ENCODE data around the gene ZXDC.
A peak's percentile ranks its signal among the peaks of the same experiment; 100 is the strongest.

ZXDC gene, protein sequence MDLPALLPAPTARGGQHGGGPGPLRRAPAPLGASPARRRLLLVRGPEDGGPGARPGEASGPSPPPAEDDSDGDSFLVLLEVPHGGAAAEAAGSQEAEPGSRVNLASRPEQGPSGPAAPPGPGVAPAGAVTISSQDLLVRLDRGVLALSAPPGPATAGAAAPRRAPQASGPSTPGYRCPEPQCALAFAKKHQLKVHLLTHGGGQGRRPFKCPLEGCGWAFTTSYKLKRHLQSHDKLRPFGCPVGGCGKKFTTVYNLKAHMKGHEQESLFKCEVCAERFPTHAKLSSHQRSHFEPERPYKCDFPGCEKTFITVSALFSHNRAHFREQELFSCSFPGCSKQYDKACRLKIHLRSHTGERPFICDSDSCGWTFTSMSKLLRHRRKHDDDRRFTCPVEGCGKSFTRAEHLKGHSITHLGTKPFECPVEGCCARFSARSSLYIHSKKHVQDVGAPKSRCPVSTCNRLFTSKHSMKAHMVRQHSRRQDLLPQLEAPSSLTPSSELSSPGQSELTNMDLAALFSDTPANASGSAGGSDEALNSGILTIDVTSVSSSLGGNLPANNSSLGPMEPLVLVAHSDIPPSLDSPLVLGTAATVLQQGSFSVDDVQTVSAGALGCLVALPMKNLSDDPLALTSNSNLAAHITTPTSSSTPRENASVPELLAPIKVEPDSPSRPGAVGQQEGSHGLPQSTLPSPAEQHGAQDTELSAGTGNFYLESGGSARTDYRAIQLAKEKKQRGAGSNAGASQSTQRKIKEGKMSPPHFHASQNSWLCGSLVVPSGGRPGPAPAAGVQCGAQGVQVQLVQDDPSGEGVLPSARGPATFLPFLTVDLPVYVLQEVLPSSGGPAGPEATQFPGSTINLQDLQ
- long read RNA-seq, donor 1, full-length matches to known transcripts = 14 of 14 reads
- long read RNA-seq, donor 1, partial matches to known transcripts = 0 of 14 reads
- long read RNA-seq, donor 1, other reads (novel, unspliced or antisense) = 0 of 14 reads
- long read RNA-seq, donor 2, partial matches to known transcripts = 0 of 4 reads
- long read RNA-seq, donor 2, other reads (novel, unspliced or antisense) = 0 of 4 reads
- long read RNA-seq, donor 3, full-length matches to known transcripts = 10 of 10 reads
- long read RNA-seq, donor 3, partial matches to known transcripts = 0 of 10 reads
- long read RNA-seq, donor 3, other reads (novel, unspliced or antisense) = 0 of 10 reads
- long read RNA-seq, donor 4, full-length matches to known transcripts = 14 of 33 reads
- long read RNA-seq, donor 4, partial matches to known transcripts = 19 of 33 reads
- long read RNA-seq, donor 4, other reads (novel, unspliced or antisense) = 0 of 33 reads
- long read RNA-seq, donor 5, transcript ZXDC-201 (6 exons, 2,579 nt) = major isoform, 8 of 34 reads
- long read RNA-seq, donor 5, partial matches to known transcripts = 23 of 34 reads
- long read RNA-seq, donor 5, other reads (novel, unspliced or antisense) = 0 of 34 reads
- long read RNA-seq, donor 6, transcript ZXDC-201 (6 exons, 2,579 nt) = major isoform, 9 of 30 reads
- long read RNA-seq, donor 6, partial matches to known transcripts = 20 of 30 reads
- long read RNA-seq, donor 6, other reads (novel, unspliced or antisense) = 0 of 30 reads
- long read RNA-seq, donor 7, full-length matches to known transcripts = 20 of 34 reads
- long read RNA-seq, donor 7, partial matches to known transcripts = 14 of 34 reads
- long read RNA-seq, donor 7, other reads (novel, unspliced or antisense) = 0 of 34 reads
- long read RNA-seq, donor 8, full-length matches to known transcripts = 13 of 26 reads
- long read RNA-seq, donor 8, partial matches to known transcripts = 13 of 26 reads
- long read RNA-seq, donor 8, other reads (novel, unspliced or antisense) = 0 of 26 reads

DNA sequence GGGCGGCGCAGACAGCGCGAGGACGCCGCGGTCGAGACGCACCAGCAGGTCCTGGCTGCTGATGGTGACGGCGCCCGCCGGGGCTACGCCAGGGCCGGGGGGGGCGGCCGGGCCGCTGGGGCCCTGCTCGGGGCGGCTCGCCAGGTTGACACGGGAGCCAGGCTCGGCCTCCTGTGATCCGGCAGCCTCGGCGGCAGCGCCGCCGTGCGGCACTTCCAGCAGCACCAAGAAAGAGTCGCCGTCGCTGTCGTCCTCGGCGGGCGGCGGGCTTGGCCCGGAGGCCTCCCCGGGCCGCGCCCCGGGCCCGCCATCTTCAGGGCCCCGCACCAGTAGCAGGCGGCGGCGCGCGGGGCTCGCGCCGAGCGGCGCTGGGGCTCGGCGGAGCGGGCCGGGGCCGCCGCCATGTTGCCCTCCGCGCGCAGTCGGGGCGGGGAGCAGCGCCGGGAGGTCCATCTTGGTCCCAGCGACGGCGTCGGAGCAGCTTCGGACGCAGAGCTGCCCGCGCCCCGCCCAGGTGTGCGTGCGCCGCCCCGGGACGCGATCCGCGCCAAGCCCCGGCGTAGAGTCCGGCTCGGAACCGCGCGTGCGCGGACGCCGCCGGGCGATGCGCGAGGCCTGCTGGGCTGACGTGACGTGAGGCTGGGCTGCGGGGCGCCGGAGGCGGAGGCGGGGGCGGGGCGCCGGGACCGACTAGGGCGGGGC is at the start of gene ZXDC:
TSS of gene ZXDC (minus strand) at position 479 of the 702 bp plus-strand sequence. CDS start at position 453, 26 bp downstream.
- peak; percentile 81 for DNase-seq

DNA sequence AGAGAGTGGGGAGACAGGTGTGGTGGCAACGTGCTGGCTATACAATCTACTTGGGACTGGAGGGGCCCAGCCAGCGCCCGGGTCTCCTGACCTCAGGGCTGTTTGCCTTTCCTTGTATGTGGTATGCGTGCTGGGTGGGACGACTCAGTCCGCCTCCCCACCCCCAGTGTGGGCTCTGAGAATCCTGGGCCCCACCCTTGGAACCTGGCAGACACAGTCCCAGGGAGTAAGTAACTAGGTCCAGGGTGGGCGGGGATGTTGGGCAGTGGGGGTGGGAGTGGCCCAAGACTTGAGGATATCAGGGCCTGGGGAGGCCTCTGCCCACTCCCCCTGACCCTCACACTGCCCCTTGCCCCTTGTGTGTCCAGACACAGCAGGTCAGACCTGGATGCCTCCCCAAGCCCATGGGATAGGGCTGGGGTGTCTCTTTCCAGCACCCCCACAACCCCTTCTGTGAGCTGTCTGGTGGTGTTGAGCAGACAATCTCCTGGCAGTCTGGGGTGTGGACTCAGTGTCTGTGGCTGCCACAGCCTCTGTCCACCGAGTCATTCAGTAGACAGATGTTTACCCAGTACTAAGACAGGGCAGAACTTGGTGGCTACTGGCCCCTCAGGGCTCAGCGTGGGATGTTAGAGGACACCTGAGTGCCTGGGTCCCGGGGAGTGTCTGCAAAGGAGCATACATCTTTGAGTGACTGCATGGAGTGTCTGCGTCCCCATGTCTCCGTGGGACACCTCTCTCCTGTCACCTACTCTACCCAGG is 49.6 kb upstream of the ZXDC start:
- DNase-seq = no peak

DNA sequence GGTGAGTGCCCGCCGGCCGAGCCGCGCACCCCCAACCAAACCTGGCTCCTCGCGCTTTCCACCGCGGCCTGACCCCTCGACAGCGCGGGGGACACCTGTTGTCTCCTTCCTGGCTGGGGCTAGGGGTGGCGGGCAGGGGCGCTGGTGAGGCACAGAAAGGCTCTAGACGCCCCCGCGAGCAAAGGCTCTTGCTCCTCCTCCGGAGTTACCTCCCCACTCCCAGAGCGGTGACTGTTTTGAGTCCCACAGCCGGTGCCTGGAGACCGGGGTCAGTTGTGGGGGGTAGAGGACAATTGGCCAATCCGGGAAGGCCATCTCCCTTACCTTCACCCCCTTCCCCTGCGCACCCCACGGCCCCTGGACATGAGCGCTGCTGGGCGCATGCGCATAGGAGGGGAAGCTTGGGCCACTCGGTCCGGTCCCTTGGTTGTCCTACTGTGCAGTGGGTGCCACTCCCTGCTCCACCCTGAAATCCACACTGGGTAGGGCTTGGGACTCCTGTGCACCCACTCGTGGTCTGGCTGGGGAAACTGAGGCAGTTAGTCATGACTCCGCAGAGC is 48.8 kb upstream of the ZXDC start:
- DNase-seq = no peak

DNA sequence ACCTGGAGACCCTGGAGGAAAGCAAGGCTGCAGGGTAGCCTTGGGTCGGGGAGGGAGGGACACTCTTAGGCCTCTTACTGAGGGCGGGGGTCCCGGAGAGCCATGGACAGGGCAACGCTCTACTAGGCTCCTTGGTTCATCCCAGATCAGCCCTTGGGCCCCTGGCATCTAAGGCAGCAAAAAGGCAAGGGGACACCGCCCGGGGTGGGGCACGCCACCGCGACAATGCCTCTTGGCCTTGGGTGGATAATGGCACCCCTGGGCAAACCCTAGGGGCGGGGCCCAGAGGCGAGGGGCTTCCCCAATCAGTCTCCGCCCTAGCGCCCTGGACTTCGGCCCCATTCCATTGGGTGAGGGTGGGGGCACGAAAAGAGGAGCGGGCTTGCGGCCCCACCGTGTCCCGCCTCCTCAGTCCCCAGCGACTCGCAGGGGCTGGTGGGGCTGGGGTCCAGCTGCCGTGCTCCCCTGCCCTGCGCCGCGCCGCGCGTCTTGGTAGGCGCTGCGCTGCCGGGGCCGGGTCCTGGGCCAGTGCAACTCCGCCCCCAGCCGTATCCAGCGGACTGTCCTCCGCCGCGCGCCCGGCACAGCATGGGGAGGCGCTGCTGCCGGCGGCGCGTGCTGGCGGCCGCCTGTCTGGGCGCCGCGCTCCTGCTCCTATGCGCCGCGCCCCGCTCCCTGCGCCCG is 48.2 kb upstream of the ZXDC start, which contains the start of gene CHST13:
TSS of gene CHST13 (plus strand) at position 411 of the 684 bp plus-strand sequence. CDS start at position 589, 178 bp downstream.
- DNase-seq = peak; percentile 72

DNA sequence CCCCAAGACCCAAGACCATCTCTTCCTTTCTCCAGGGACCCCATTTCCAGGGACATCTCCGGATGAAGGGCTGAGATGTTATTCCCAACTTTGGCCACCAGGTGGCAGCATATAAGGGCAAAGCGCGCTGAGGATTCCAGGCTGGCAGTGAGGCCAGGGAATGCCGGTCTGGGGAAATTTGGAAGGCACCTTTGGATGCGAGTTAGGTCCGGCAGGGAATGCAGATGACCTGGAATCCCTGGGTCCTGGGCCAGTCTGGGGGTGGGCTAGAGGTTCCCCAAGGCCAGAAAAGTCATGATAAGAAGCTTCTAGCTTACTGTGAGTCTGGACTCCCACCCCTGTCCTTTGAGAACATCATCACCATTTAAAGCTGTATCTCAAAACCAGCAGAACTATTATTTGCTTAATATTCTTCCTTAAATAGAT is 46.7 kb upstream of the ZXDC start:
- peak; percentile 61 for DNase-seq

DNA sequence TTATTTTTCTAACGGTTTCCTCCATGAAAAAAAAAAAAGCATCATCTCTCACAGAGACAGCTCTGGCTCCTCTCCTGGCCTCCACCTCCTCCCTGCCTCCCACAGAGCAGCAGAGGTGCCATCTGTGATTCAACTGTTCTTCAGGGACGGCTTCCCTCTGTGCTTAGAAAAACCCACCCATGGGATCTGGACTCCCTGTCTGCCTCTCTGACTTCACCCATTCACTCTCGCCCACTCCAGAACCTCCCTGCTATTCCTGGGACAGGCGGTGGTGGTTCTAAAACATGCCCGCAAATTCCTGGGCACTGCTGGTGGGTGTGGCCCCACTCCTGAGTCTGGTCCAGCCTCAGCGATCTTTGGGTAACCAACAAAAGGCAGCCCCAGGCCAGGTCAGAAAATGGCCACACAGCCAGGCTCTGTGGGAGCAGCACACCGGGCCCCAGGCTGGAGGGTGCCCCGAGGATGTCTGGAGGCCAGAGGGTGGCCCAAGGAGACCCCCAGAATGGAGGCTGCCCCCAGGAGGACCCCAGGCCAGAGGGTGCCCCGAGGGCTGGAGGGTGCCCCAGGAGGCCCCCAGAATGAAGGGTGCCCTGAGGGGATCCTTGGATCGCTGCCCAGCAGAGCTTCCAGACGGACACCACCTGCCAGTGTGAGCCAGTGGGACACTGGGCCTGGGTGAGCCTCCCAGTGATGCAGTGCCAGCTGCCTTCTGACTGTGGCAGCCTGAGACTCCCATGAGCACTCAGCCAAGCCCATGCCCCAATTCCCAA is 45.6 kb upstream of the ZXDC start:
- DNase-seq = no peak

DNA sequence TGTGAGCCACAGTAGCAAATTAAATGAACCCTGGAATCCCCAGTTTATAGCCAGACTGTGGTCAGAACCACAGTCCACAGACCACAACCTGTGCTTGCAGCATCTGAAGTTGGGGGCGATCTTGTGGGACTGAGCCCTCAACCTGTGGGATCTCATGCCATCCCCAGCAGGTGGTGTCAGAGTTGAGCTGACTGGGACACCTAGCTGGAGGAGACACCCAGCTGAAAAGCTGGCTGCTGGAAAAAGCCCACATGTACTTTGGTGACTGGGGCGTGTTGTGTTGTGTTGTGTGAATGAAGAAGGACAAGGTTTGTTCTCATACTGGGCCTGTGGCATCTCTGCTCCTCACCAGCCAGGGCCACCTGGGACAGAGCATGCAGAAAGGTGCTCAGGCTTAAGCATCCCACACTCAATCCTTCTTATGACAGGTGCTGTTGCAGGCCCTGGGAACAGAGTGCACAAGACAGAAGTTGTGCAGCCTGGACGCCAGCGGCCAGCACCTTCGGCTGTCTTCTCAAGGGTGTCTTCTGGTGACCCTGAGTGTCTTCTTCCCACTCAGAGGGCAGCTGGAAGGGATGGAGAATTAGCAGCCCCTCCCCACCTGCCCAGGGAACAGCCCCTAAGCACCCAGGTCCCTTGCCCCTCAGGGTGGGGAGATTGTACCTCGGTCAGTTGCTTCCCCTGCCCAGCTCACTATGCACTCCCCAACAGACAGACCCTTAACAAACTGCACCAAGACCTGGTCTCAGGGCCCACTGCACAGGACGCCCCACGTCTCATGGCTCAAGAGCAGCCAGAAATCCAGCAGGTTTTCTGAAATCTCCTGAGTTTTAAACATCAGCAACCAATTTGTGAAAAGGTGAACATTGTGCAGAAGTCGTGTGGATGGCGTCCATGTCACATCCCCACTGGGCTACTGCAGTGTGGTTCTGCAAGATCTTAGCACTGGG is 44.1 kb upstream of the ZXDC start:
- no peak for DNase-seq

DNA sequence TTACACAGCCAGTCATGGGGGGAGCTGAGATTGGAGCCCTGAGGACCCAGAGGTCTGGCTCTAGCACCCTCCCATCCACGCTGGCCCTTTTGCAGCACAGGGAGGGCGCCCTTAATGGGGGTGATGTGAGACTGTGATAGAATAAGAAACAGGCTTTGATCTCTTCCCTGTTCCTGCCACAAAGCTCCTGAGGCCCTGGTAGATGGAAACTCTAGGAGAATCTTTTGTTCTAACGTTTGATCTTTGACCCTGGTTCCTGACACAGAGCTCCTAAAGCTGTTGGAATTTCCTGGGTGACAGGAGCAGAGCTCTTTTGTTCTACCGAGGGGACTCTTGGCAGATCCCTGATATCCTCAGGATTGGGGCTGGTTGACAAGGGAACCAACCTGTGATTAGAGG is 43.1 kb upstream of the ZXDC start:
- DNase-seq = no peak

DNA sequence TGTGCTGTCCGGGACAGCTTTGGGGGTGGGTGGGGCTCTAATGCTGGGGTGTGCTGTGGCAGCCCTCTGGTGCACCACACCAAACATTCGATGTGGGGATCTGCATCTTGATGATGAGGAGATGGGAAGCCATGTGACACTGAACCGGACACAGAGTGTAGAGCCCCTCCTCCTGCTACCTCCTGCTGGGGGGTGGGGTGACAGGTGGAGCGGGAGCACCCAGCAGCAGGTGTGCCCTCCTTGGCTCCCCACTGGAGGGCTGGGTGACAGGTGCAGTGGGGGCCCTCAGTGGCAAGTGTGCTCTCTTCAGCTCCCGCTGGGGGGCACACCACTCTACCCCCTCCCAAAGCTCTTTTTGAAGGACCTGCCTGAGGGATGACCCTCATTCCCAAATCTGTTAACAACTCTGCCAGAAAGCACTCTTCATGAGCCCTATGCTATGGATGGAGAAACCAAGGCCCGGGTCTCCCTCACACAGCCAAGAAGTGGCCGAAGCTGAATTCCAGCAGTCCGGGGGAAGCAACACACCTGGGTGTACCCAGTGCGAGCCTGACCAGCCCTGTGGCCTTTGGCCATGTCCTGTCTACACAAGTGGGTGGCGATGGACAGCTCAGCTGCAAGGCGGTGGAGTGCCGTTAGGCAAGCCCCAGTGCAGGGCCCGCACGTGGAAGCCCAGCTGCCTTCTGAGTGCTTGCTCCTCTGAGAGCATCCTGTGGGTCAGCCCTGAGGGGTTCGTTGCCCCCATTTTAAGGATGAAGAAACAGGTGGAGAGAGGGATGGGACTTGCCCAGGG is 42.5 kb upstream of the ZXDC start:
- DNase-seq = no peak

DNA sequence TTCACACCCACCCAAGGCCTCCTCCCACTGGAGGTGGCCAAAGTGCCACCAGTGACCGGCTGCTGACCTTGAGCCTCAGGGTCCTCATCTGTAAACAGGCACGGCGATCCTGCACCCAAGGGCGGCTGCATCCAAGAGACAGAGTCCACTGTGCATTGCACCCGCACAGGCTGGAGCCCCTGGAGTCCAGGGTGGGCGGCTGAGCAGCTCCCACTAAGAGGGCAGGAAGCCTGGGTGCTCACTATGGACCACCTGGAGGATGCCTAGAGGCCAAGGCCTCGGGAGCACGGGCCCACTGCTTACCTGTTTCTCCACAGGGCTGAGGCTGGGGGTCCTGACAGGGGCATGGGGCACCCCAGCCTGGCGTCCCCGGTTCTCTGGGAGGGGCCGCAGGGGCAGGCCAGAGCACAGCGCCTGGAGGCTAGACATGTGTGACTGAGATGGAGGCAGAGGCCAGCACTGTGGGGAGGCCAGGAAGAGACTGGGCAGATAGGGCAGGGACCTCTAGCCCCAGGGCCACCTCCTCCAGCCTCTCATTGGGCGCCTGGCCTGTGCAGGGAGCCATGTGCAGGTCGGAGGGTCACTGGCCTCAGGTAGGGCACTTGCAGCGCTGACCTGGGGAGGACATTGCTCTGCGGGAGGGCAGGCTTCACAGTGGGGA is 41.7 kb upstream of the ZXDC start, which contains the start of gene UROC1:
TSS of gene UROC1 (minus strand) at position 483 of the 661 bp plus-strand sequence. CDS start at position 429, 54 bp downstream.
- no peak for DNase-seq

DNA sequence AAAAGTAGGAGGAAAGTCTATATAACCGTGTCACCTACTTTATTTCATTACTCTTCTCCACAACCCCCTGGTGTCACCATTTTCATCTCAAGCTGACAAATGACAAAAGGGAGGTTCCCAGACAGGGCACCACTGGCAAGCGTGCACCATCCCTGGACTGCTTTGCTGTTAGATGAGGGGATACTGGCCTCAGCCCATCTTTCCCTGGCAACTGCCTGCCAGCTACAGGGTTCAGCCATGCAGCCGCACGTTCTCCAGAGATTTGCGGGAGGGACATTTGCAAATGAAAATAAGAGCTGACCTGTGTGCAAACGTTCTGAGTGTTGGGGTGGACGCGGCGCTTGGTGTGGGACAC is 41.2 kb upstream of the ZXDC start:
- DNase-seq = no peak

DNA sequence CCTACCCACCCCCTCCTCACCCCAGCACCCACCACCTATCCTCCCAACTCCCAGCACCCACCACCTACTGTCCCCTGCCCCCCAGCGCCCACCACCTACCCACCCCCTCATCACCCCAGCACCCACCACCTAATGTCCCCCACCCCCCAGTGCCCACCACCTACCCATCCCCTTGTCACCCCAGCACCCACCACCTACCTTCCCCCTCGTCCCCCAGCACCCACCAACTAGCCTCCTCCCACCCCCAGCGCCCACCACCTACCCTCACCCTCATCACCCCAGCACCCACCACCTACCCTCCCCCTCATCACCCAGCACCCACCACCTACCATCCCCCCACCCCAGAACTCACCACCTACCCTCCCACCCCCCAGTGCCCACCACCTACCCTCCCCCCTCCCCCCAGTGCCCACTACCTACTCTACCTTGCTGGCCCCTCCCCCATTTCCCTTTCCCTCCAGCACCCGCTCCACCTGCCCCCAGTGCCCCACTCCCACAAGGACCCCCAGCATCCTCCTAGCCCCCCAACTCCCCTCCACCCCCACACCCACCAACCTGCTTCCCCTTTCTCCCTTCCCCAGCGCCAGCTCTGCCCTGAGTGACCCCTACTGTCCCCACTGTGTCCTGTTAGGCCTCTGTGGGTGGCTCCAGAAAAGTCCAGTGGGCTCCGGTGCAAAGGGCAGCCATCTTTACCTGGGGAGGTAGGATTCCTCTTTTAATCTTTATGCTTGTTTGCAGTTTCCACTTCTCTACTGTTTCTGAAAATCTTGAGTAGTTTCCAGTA is 40.7 kb upstream of the ZXDC start:
- no peak for DNase-seq

DNA sequence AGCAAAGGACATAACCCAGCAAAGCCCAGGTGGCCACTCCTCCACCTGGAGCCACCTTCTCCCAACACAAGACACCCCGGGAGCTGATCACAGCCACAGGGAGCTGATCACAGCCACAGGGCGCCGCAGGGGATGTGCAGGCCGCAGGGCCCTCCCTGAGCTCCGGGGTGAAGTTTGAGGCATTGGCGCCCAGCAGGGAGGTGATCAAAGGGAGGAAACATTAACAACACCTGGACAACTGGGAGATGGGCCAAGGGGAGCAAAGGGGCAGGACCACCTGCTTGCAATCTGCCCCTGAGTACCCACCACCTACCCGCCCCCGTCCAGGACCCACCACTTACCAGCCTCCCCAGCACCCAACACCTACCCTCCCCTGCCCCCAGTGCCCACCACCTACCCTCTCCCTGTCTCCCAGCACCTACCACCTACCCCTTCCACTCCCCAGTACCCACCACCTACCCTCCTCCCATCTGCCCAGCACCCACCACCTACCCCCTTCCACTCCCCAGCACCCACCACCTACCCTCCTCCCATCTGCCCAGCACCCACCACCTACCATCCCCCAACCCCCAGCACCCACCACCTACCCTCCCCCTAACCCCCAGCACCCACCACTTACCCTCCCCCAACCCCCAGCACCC is 39.5 kb upstream of the ZXDC start:
- no peak for DNase-seq

DNA sequence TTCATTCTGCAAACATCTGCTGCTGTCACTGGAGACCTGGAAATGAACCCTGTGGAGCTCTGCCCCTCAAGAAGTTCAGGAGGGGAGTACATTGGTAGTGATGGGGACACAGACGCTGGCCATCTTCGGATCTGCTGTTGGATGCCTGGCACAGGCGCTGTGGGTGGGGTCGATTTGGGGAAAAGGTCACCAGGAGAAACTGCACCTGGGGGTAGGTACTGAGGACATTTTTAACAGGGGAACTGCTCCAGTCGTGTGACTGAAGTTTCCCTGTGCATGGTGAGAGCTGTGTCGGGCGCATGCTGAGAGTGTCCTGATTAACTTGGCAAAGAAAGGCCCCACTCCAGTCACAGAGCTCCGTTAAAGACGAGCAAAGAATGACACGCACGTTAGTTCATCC is 38.5 kb upstream of the ZXDC start:
- DNase-seq = no peak

All from right kidney (tissue), 9 donors.